NT2/D1 (cell line): ENCODE measurements around the gene FIGNL2.

ENCODE experiments used
- SUZ12 ChIP-seq: IDR thresholded peaks from 2 replicates; pipeline ENCODE4 v1.6.1; 2011; ENCODE audit not compliant: insufficient read length, insufficient read depth; ENCODE audit errors: extremely low read depth
- ZNF274 ChIP-seq: IDR thresholded peaks from 2 replicates; pipeline ENCODE4 v1.6.1; 2011; ENCODE audit warnings: mild to moderate bottlenecking, low read depth, low read length

DNA sequence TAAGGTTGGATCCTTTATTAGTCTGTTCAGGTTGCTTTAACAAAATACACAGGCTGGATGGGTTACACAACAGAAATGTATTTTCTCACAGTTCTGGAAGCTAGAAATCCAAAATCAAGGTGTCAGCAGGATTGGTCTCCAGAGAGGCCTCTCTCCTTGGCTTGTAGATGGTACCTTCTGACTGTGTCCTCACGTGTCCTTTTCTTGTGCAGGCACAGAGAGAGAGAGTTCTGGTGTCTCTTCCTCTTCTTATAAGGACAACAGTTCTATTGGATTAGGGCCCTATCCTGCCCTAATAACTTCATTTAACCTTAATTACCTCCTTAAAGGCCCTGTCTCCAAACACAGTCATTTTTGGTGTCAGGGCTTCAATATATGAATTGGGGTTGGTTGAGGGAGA lies 34.8 kb upstream of the FIGNL2 start:
- TF ChIP-seq SUZ12: no peak
- no peak for TF ChIP-seq ZNF274
